HUES64 (cell line): Measurements from ENCODE around the gene TSC22D3.
"Not testable (repeated sequence)": the region's sequence is repeated elsewhere in the genome, so short reads cannot be mapped to it uniquely, and the experiment has no call there.

Source experiments
- H3K27ac ChIP-seq: 2 replicates; pipeline ENCODE4 v1.7.0; 2013; ENCODE audit warnings: low read depth, low read length, inconsistent platforms
- H3K27me3 ChIP-seq: 2 replicates; pipeline ENCODE4 v1.6.1; 2013; ENCODE audit warnings: mild to moderate bottlenecking, low read length; ENCODE audit not compliant: insufficient read depth
- H3K36me3 ChIP-seq: 2 replicates; pipeline ENCODE4 v1.6.1; 2013; ENCODE audit warnings: mild to moderate bottlenecking, low read length; ENCODE audit not compliant: insufficient read depth
- H3K4me1 ChIP-seq: 2 replicates; pipeline ENCODE4 v1.6.1; 2013; ENCODE audit warnings: mild to moderate bottlenecking, low read length, moderate library complexity; ENCODE audit not compliant: insufficient read depth
- H3K4me3 ChIP-seq: 2 replicates; pipeline ENCODE4 v1.5.1; 2013; ENCODE audit warnings: mild to moderate bottlenecking, low read length, moderate library complexity
- H3K9ac ChIP-seq: 2 replicates; pipeline ENCODE4 v1.6.1; 2013; ENCODE audit warnings: mild to moderate bottlenecking, low read depth, low read length
- H3K9me3 ChIP-seq: 2 replicates; pipeline ENCODE4 v1.6.1; 2013; ENCODE audit warnings: low read depth, low read length; ENCODE audit not compliant: insufficient read depth
- WGBS: fragments of 150-250, 120-280 bp; methylation state at CpG from one replicate; pipeline ENCODE4 v1.1.7; 2013; ENCODE audit warnings: missing lambda C conversion rate; 5-methylcytosine and 5-hydroxymethylcytosine counted together

TSC22D3 gene

DNA sequence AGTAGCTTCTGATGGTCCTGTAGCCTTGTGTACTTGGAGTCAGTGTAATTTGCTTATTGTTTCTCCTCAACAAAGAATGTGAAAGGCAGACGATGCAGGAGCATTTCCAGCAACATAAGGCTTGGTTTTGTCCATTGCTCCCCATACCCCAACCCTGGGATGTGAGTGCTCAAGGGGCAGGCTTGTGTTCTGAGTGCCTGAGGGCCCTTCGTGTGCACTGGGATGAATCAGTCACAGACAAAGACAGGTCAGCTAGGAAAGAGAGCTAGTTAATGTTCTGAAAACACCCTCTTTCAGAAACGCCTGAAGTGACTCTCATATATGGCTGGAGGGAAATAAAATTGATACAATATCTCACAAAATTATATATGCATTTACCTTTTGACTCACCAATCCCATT lies 88.1 kb downstream of the TSC22D3 start:
- Histone ChIP-seq H3K4me1 (no peaks in the 10 kb centered on the region), H3K4me3 (no peak overlapping the region), H3K27me3 (no peaks in the 10 kb centered on the region; the same call in 1 of the 2 replicates), H3K9me3 (no peaks in the 10 kb centered on the region), H3K27ac (no peak overlapping the region), H3K36me3 (no peaks in the 10 kb centered on the region), H3K9ac (no peak overlapping the region)
- WGBS: 60% methylated on average over 2 of the region's 3 CpGs

DNA sequence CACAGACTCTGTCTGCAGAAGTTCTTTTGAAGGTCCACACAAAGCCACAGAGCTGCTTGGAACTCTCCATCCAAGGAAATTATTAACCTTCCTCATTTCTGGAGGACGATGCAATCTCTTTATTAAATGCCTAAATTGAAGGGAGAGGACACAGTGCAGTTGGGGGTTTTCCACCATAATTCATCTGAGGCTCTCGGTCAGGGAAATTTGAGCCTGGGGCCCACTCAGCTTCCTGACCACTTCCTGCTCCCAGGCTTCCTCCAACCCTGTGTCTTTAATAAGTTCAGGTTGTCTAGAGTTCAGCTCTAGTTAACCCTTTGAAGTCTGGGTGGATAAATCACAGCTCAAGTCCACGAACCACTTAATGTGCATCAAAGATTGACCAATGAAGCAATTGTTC lies 88.8 kb downstream of the TSC22D3 start:
- Histone ChIP-seq H3K27ac (no peak overlapping the region), H3K9ac (no peak overlapping the region), H3K36me3 (no peaks in the 10 kb centered on the region), H3K9me3 (no peaks in the 10 kb centered on the region), H3K4me3 (no peak overlapping the region), H3K4me1 (no peaks in the 10 kb centered on the region), H3K27me3 (no peaks in the 10 kb centered on the region; the same call in 1 of the 2 replicates)
- 100% methylated on average over 2 of the region's 3 CpGs for WGBS

DNA sequence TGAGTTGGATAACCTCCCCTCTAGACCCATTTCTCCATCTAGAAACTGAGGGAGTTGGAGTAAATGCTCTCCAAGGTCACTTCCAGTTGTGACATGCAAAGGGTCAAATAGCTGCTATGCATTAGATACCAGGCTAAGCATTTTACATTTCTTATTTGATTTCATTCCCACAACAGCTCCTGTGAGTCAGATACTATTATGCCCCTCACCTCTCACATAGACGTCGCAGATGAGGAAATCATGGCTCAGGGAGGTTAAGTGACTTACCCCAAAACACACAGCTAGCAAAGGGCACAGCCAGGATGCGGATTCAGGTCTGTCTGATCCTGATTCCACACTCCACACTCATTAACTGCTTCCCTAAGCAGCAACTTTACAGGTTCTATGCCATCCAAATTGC lies 89.6 kb downstream of the TSC22D3 start:
- Histone ChIP-seq H3K27ac (no peak overlapping the region), H3K4me3 (no peak overlapping the region), H3K36me3 (no peaks in the 10 kb centered on the region), H3K4me1 (no peaks in the 10 kb centered on the region), H3K27me3 (no peaks in the 10 kb centered on the region; the same call in 1 of the 2 replicates), H3K9me3 (no peaks in the 10 kb centered on the region), H3K9ac (no peak overlapping the region)
- 88% methylated on average over 3 of the region's 3 CpGs for WGBS

DNA sequence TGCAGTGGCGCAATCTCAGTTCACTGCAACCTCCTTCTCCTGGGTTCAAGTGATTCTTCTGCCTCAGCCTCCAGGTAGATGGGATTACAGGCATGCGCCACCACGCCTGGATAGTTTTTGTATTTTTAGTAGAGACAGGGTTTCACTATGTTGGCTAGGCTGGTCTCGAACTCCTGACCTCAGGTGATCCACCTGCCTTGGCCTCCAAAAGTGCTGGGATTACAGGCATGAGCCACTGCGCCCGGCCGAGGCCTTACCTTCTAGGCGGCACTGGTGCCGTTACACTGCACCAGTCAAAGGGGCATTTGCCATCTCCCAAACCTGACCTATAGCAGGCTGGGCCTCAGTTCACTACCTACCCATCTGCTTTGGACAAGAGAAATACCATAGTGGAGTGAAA lies 90.0 kb downstream of the TSC22D3 start:
- 93% methylated on average over 9 of the region's 9 CpGs for WGBS
- H3K9me3 ChIP-seq, H3K4me3 ChIP-seq, H3K27me3 ChIP-seq, H3K4me1 ChIP-seq, H3K36me3 ChIP-seq, H3K9ac ChIP-seq, H3K27ac ChIP-seq: not testable (repeated sequence)

- H3K4me3 ChIP-seq: no peak overlapping the region
- H3K9ac ChIP-seq: no peak overlapping the region
- 60% methylated on average over 5 of the region's 5 CpGs for WGBS
- H3K27ac ChIP-seq: no peak overlapping the region
- H3K36me3 ChIP-seq: no peaks in the 10 kb centered on the region
- H3K9me3 ChIP-seq: no peaks in the 10 kb centered on the region
- H3K4me1 ChIP-seq: no peaks in the 10 kb centered on the region
- H3K27me3 ChIP-seq: no peaks in the 10 kb centered on the region; the same call in 1 of the 2 replicates
Observed at GRCh38 chrX:107684956-107685385, 90.6 kb downstream of the TSC22D3 start.

- Histone ChIP-seq H3K27ac (no peak overlapping the region), H3K36me3 (no peaks in the 10 kb centered on the region), H3K9me3 (no peaks in the 10 kb centered on the region), H3K9ac (no peak overlapping the region), H3K27me3 (no peaks in the 10 kb centered on the region; the same call in 1 of the 2 replicates), H3K4me1 (no peaks in the 10 kb centered on the region), H3K4me3 (no peak overlapping the region)
- 94% methylated on average over 3 of the region's 3 CpGs for WGBS
Observed at GRCh38 chrX:107683931-107684330, 91.7 kb downstream of the TSC22D3 start.

GRCh38 chrX:107683124-107683895 lies 92.3 kb downstream of the TSC22D3 start:
- Histone ChIP-seq H3K27ac (no peak overlapping the region), H3K4me1 (no peaks in the 10 kb centered on the region), H3K9me3 (no peaks in the 10 kb centered on the region), H3K9ac (no peak overlapping the region), H3K27me3 (no peaks in the 10 kb centered on the region; the same call in none of the 2 replicates), H3K36me3 (no peaks in the 10 kb centered on the region), H3K4me3 (no peak overlapping the region)
- 65% methylated on average over 4 of the region's 4 CpGs for WGBS

GRCh38 chrX:107682256-107682655 lies 93.3 kb downstream of the TSC22D3 start:
- H3K27me3 ChIP-seq: peaks cover under 1% of the 10 kb centered on the region
- no peaks in the 10 kb centered on the region for H3K4me1 ChIP-seq
- no peak overlapping the region for H3K9ac ChIP-seq
- WGBS: no CpG with 5 or more reads among the region's 3 CpGs
- H3K36me3 ChIP-seq: no peaks in the 10 kb centered on the region
- no peak overlapping the region for H3K4me3 ChIP-seq
- H3K9me3 ChIP-seq: no peaks in the 10 kb centered on the region
- H3K27ac ChIP-seq: no peak overlapping the region

DNA sequence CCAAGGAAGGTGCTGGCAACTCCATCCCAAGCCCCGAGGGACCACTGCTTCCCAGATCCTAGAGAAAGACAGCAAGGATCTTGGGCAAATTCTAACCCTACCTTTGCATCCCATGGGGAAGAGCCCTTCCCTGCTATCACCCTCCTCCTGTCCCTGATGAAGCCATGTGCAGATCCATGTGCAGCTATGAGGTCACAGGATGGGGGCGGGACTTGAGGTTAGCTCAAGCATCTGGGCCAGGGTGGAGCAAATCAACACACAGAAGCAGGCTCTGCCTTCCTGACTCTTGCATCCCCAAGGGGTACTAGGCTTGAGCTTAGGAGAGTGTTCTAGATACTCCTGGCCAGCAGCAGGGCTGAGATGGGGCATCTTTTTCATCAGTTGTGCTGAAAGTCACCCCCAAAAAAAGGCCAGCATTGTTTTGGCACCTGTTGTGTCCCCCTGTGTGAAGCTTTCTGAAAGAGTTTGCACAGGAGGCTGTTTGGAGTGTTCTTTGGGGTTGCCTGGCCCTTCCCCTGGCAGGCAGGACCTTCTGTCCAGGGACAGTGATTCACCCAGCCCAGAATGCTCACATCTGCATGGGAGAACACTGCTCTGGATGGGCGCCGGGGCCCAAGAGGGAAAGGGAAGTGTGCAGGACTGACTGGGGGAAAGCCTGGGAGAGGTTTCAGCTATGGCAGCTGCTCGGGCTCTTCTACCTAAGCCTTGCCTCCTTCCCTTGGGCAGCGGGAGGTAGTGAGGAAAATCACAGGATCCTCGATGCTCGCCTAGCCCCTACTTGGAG lies 96.4 kb downstream of the TSC22D3 start:
- Histone ChIP-seq H3K27ac (no peak overlapping the region), H3K9ac (no peak overlapping the region)

DNA sequence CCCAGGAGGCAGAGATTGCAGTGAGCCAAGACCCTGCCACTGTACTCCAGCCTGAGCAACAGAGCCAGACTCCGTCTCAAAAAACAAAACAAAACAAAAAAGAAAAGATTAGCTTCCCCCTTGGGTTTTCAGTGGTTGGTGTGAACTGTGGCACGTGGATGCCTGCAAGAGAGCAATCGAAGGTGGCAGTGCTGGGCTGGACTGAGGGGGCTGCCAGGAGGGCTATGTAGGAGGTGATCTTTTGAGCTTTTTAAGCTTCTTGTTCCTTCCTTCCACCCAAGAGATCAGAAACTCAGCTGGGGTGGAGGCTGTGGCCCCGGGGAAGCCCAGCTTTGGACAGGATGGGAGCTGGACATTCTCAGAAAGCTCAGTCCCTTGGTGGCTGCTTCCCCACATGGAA lies 97.7 kb downstream of the TSC22D3 start:
- Histone ChIP-seq H3K9ac (no peak overlapping the region), H3K27me3 (peaks cover 3% of the 10 kb centered on the region), H3K36me3 (no peaks in the 10 kb centered on the region), H3K4me3 (no peak overlapping the region), H3K9me3 (no peaks in the 10 kb centered on the region), H3K27ac (no peak overlapping the region), H3K4me1 (peaks cover 4% of the 10 kb centered on the region; the same call in 1 of the 2 replicates)
- WGBS: 87% methylated on average over 3 of the region's 4 CpGs

More for the DNA sequence above, 96.4 kb downstream of the TSC22D3 start:
- 88% methylated on average over 8 of the region's 8 CpGs for WGBS
- H3K4me1 ChIP-seq: peaks cover 4% of the 10 kb centered on the region; the same call in 1 of the 2 replicates
- peaks cover 3% of the 10 kb centered on the region for H3K27me3 ChIP-seq
- no peaks in the 10 kb centered on the region for H3K36me3 ChIP-seq
- H3K4me3 ChIP-seq: no peak overlapping the region
- no peaks in the 10 kb centered on the region for H3K9me3 ChIP-seq

- Histone ChIP-seq H3K27ac (no peak overlapping the region), H3K36me3 (no peaks in the 10 kb centered on the region), H3K9ac (no peak overlapping the region), H3K4me1 (peaks cover 4% of the 10 kb centered on the region; the same call in 1 of the 2 replicates), H3K9me3 (no peaks in the 10 kb centered on the region), H3K4me3 (no peak overlapping the region), H3K27me3 (peaks cover 3% of the 10 kb centered on the region)
- WGBS: 62% methylated on average over 8 of the region's 10 CpGs
Observed at GRCh38 chrX:107677501-107677901, 98.1 kb downstream of the TSC22D3 start.
